Skin epidermis (tissue), 12 donors: ENCODE data around the gene CPE.

Source experiments
- H3K27ac ChIP-seq, 21 experiments: fragments of 200-600 bp; sonication (generic) in 11 of 21; one replicate each; pipeline ENCODE4 v1.5.0; 2020; ENCODE audit warnings: mild to moderate bottlenecking in 3 of 21, inconsistent platforms in 2 of 21, moderate library complexity in 2 of 21
- H3K4me3 ChIP-seq, 7 experiments: fragments of 200-600 bp; sonication (generic) in 2 of 7; one replicate each; pipeline ENCODE4 v1.5.0; 2020; ENCODE audit warnings: inconsistent platforms in 2 of 7, mild to moderate bottlenecking in 2 of 7, moderate library complexity in 1 of 7

Gene CPE

GRCh38 chr4:165393704-165394103, 14.9 kb downstream of the CPE start:
- no peak overlapping the region for H3K4me3 ChIP-seq
- H3K27ac ChIP-seq: no peak overlapping the region

- Histone ChIP-seq H3K4me3 (no peak overlapping the region), H3K27ac (no peak overlapping the region)
These were observed 15.5 kb downstream of the CPE start for GRCh38 chr4:165394275-165394674.

- Histone ChIP-seq H3K27ac (no peak overlapping the region), H3K4me3 (no peak overlapping the region)
These were observed 19.8 kb downstream of the CPE start for GRCh38 chr4:165398570-165398969.

GRCh38 chr4:165402375-165402774, 23.6 kb downstream of the CPE start:
- Histone ChIP-seq H3K27ac (no peak overlapping the region), H3K4me3 (no peak overlapping the region)

- Histone ChIP-seq H3K4me3 (no peak overlapping the region), H3K27ac (no peak overlapping the region)
These were observed 24.2 kb downstream of the CPE start for GRCh38 chr4:165403048-165403447.

- no peak overlapping the region for H3K27ac ChIP-seq
- H3K4me3 ChIP-seq: no peak overlapping the region
These were observed 24.8 kb downstream of the CPE start for GRCh38 chr4:165403637-165404036.

- H3K4me3 ChIP-seq: no peak overlapping the region
- no peak overlapping the region for H3K27ac ChIP-seq
These were observed 25.3 kb downstream of the CPE start for GRCh38 chr4:165404080-165404479.

- no peak overlapping the region for H3K27ac ChIP-seq
- H3K4me3 ChIP-seq: no peak overlapping the region
These were observed 25.9 kb downstream of the CPE start for GRCh38 chr4:165404696-165405095.

- no peak overlapping the region for H3K27ac ChIP-seq
- H3K4me3 ChIP-seq: no peak overlapping the region
These were observed 31.4 kb downstream of the CPE start for GRCh38 chr4:165410214-165410613.

- Histone ChIP-seq H3K4me3 (no peak overlapping the region), H3K27ac (no peak overlapping the region)
These were observed 37.1 kb downstream of the CPE start for GRCh38 chr4:165415910-165416309.

GRCh38 chr4:165418073-165418472, 39.3 kb downstream of the CPE start:
- Histone ChIP-seq H3K4me3 (no peak overlapping the region), H3K27ac (no peak overlapping the region)

GRCh38 chr4:165425629-165426028, 46.8 kb downstream of the CPE start:
- H3K27ac ChIP-seq: no peak overlapping the region

GRCh38 chr4:165426331-165426730, 47.5 kb downstream of the CPE start:
- no peak overlapping the region for H3K4me3 ChIP-seq
- H3K27ac ChIP-seq: no peak overlapping the region

More at GRCh38 chr4:165425629-165426028, 46.8 kb downstream of the CPE start:
- H3K4me3 ChIP-seq: no peak overlapping the region

- H3K27ac ChIP-seq: no peak overlapping the region
- no peak overlapping the region for H3K4me3 ChIP-seq
These were observed 48.0 kb downstream of the CPE start for GRCh38 chr4:165426823-165427222.

GRCh38 chr4:165428957-165429356, 50.1 kb downstream of the CPE start:
- H3K27ac ChIP-seq: no peak overlapping the region
- H3K4me3 ChIP-seq: no peak overlapping the region

- no peak overlapping the region for H3K27ac ChIP-seq
- no peak overlapping the region for H3K4me3 ChIP-seq
These were observed 54.7 kb downstream of the CPE start for GRCh38 chr4:165433529-165433928.

GRCh38 chr4:165437691-165438090, 58.9 kb downstream of the CPE start:
- H3K27ac ChIP-seq: no peak overlapping the region
- no peak overlapping the region for H3K4me3 ChIP-seq

GRCh38 chr4:165439344-165439743, 60.5 kb downstream of the CPE start:
- H3K27ac ChIP-seq: no peak overlapping the region

GRCh38 chr4:165439981-165440380, 61.2 kb downstream of the CPE start:
- H3K4me3 ChIP-seq: no peak overlapping the region
- no peak overlapping the region for H3K27ac ChIP-seq

More at GRCh38 chr4:165439344-165439743, 60.5 kb downstream of the CPE start:
- no peak overlapping the region for H3K4me3 ChIP-seq

GRCh38 chr4:165440415-165441158, 61.8 kb downstream of the CPE start:
- Histone ChIP-seq H3K27ac (no peak overlapping the region), H3K4me3 (no peak overlapping the region)

- H3K4me3 ChIP-seq: no peak overlapping the region
- H3K27ac ChIP-seq: no peak overlapping the region
These were observed 64.5 kb downstream of the CPE start for GRCh38 chr4:165443276-165443675.

GRCh38 chr4:165448700-165449099, 69.9 kb downstream of the CPE start:
- Histone ChIP-seq H3K4me3 (no peak overlapping the region), H3K27ac (no peak overlapping the region)
